Erythroblast (primary cell): ENCODE measurements around the gene CA11.

Source experiments
- GATA1 ChIP-seq: IDR thresholded peaks from 2 replicates; pipeline ENCODE4 v1.6.1; 2011; ENCODE audit warnings: low read depth, mild to moderate bottlenecking, control low read depth, low read length, moderate library complexity
- POLR2A ChIP-seq: IDR thresholded peaks from 2 replicates; pipeline ENCODE4 v1.6.1; 2011; ENCODE audit warnings: mild to moderate bottlenecking, low read length

- TF ChIP-seq POLR2A (no peak), GATA1 (no peak)
These were observed 5.1 kb upstream of the CA11 start for GRCh38 chr19:48650974-48651682.
